Endothelial cell of umbilical vein (primary cell): Measurements from ENCODE around the gene HSP90AB1. TPM values are rescaled to one million over a fixed set of nuclear protein-coding genes. Genes with fewer than 3 reads are reported as not detected.

Experiments used
- BruUV-seq: library from RNA; stranded (reverse); fragments of 400-500 nt; replicated peaks from 2 replicates; lab custom pipeline; 2021; lab: Mats Ljungman, UMichigan
- CTCF ChIA-PET: fragments of 300-600, 350-600 bp; sonication (Branson Sonifier 250); formaldehyde crosslinking; loops from one replicate; lab custom pipeline; 2021; ENCODE audit warnings: antibody characterized with exemption, inconsistent platforms; lab: Charles Lee
- POLR2A ChIA-PET: fragments of 300-600, 350-600 bp; sonication (Branson Sonifier 250); formaldehyde crosslinking; loops from one replicate; lab custom pipeline; 2021; ENCODE audit warnings: antibody characterized with exemption, inconsistent platforms; lab: Charles Lee
- DNase-seq: peaks from one replicate; pipeline ENCODE4 v3.0.0-alpha.2; 2011; ENCODE audit warnings: low read depth, low spot score
- FAIRE-seq: peaks from 2 replicates; lab custom pipeline; 2011; peaks lifted over from hg19 to GRCh38; lab: Jason Lieb, UNC
- H2AFZ ChIP-seq: 2 replicates; pipeline ENCODE4 v1.6.0; 2012; ENCODE audit warnings: low read depth, low read length, control low read depth, inconsistent platforms
- H3K27ac ChIP-seq: 2 replicates; pipeline ENCODE4 v1.5.1; 2011; ENCODE audit warnings: low read depth, mild to moderate bottlenecking, control low read depth, low read length, moderate library complexity; ENCODE audit not compliant: insufficient read depth
- H3K27me3 ChIP-seq, 2 experiments: 2 replicates each; pipeline versions ENCODE4 v1.6.0 to v1.6.1; 2011; ENCODE audit warnings: low read length in 2 of 2, mixed read lengths in 1 of 2; ENCODE audit not compliant: control insufficient read depth in 2 of 2, insufficient read depth in 2 of 2
- H3K36me3 ChIP-seq, 2 experiments: 2 replicates in 1 of 2; 3 replicates in 1 of 2; pipeline ENCODE4 v1.5.1; 2011; ENCODE audit warnings: low read length in 2 of 2, mild to moderate bottlenecking in 1 of 2, moderate library complexity in 1 of 2; ENCODE audit not compliant: control insufficient read depth in 2 of 2, insufficient read depth in 2 of 2; ENCODE audit errors: extremely low read depth in 1 of 2
- H3K4me1 ChIP-seq: 3 replicates; pipeline ENCODE4 v1.5.1; 2011; ENCODE audit warnings: mild to moderate bottlenecking, low read length; ENCODE audit not compliant: control insufficient read depth, insufficient read depth; ENCODE audit errors: extremely low read depth
- H3K4me2 ChIP-seq: 2 replicates; pipeline ENCODE4 v1.6.1; 2011; ENCODE audit warnings: low read length, control low read depth, mixed read lengths; ENCODE audit not compliant: insufficient read depth
- H3K4me3 ChIP-seq, 3 experiments: fragments of 200-600 bp in 1 of 3; sonication (generic), shearing (Covaris generic) in 1 of 3; replicated peaks in 1 of 3; 2 replicates each; pipeline ENCODE4 v1.5.1; 2011 to 2016; ENCODE audit warnings: control low read depth in 3 of 3, low read length in 3 of 3, mild to moderate bottlenecking in 2 of 3, inconsistent platforms in 1 of 3, low read depth in 1 of 3, moderate library complexity in 1 of 3; ENCODE audit not compliant: insufficient read depth in 1 of 3
- H3K79me2 ChIP-seq: 2 replicates; pipeline ENCODE4 v1.6.0; 2012; ENCODE audit warnings: low read length, inconsistent platforms; ENCODE audit not compliant: control insufficient read depth, insufficient read depth
- H3K9ac ChIP-seq: replicated peaks from 2 replicates; pipeline ENCODE3; 2011; ENCODE audit warnings: low read length, control low read depth; ENCODE audit not compliant: insufficient read depth; ENCODE audit errors: extremely low read depth
- H3K9me1 ChIP-seq: replicated peaks from 3 replicates; pipeline ENCODE4 v1.6.0; 2011; ENCODE audit warnings: mild to moderate bottlenecking, low read length; ENCODE audit not compliant: control insufficient read depth, insufficient read depth; ENCODE audit errors: extremely low read depth
- H3K9me3 ChIP-seq: replicated peaks from 2 replicates; pipeline ENCODE4 v1.5.1; 2012; ENCODE audit warnings: low read length, inconsistent platforms; ENCODE audit not compliant: control insufficient read depth, insufficient read depth
- H4K20me1 ChIP-seq: replicated peaks from 2 replicates; pipeline ENCODE3; 2011; ENCODE audit warnings: mild to moderate bottlenecking, low read length; ENCODE audit not compliant: control insufficient read depth, insufficient read depth; ENCODE audit errors: extremely low read depth
- EZH2 ChIP-seq: IDR thresholded peaks from 2 replicates; pipeline ENCODE4 v1.6.1; 2012; ENCODE audit warnings: borderline replicate concordance, low read depth, mild to moderate bottlenecking, moderate library complexity, low read length, inconsistent platforms; ENCODE audit not compliant: severe bottlenecking
- FOS ChIP-seq: IDR thresholded peaks from 2 replicates; pipeline ENCODE4 v1.6.1; 2011; ENCODE audit warnings: mild to moderate bottlenecking, low read length, moderate library complexity, borderline replicate concordance; ENCODE audit not compliant: insufficient read depth
- GATA2 ChIP-seq: IDR thresholded peaks from 2 replicates; pipeline ENCODE4 v1.7.0; 2011; ENCODE audit warnings: low read depth, mild to moderate bottlenecking, moderate library complexity, mixed read lengths, low read length; ENCODE audit not compliant: insufficient read length, insufficient read depth
- JUN ChIP-seq: IDR thresholded peaks from 2 replicates; pipeline ENCODE4 v1.6.1; 2011; ENCODE audit warnings: borderline replicate concordance, low read depth; ENCODE audit not compliant: insufficient read length, insufficient read depth
- MYC ChIP-seq: IDR thresholded peaks from one replicate; pipeline ENCODE4 v1.6.1; 2011; ENCODE audit warnings: mild to moderate bottlenecking, low read depth, low read length
- POLR2A ChIP-seq: IDR thresholded peaks from 2 replicates; pipeline ENCODE4 v1.6.1; 2012; ENCODE audit warnings: low read depth, mild to moderate bottlenecking, control low read depth, low read length
- POLR2AphosphoS5 ChIP-seq: IDR thresholded peaks from 2 replicates; pipeline ENCODE4 v1.6.1; 2012; ENCODE audit warnings: low read depth, mild to moderate bottlenecking, control low read depth, low read length, moderate library complexity; ENCODE audit not compliant: insufficient read depth
- dilution Hi-C: fragments of 300-500 bp; cut with MboI; formaldehyde crosslinking; loops from one replicate; pipeline ENCODE4 v1.15.0; 2019; ENCODE audit warnings: low sequenced_read_pairs; ENCODE audit not compliant: extremely low pct_ligation_motif_present
- intact Hi-C: fragments of 100-400 bp; cut with micrococcal nuclease; formaldehyde crosslinking; loops from one replicate; pipeline ENCODE4 v1.10.0; 2022
- polyA plus RNA-seq, 4 experiments: library from polyadenylated mRNA; depleted of rRNA in 3 of 4; stranded (reverse) in 3 of 4; unstranded in 1 of 4; fragments of >200 nt; gene quantifications; 2 replicates each; pipeline versions ENCODE4 v1.2.1 to v1.2.3, GENCODE V29; 2011 to 2012; ENCODE audit warnings: missing spikeins in 1 of 4
- total RNA-seq: library from RNA; stranded (reverse); gene quantifications from 2 replicates; pipeline ENCODE4 v1.2.3, GENCODE V29; 2021
- TF ChIP-seq, protein P1 (sequence below): IDR thresholded peaks from 2 replicates; pipeline ENCODE4 v1.6.1; 2011; ENCODE audit not compliant: insufficient read depth, insufficient read length
- TF ChIP-seq, protein P2 (sequence below), 2 donors: IDR thresholded peaks; 1 replicate in 1 of 2; 2 replicates in 1 of 2; pipeline ENCODE4 v1.5.1; 2011; ENCODE audit warnings: low read length in 2 of 2, mild to moderate bottlenecking in 2 of 2, moderate library complexity in 2 of 2, control low read depth in 1 of 2, inconsistent platforms in 1 of 2, low read depth in 1 of 2; ENCODE audit not compliant: insufficient read depth in 1 of 2; ENCODE audit errors: extremely low read depth in 1 of 2

Gene HSP90AB1
- total and polyA plus RNA-seq, 2 donors (not counting 3 experiments of a cell fraction or from before 2014, with no cell fraction given) = 824 to 1,201 TPM

DNA sequence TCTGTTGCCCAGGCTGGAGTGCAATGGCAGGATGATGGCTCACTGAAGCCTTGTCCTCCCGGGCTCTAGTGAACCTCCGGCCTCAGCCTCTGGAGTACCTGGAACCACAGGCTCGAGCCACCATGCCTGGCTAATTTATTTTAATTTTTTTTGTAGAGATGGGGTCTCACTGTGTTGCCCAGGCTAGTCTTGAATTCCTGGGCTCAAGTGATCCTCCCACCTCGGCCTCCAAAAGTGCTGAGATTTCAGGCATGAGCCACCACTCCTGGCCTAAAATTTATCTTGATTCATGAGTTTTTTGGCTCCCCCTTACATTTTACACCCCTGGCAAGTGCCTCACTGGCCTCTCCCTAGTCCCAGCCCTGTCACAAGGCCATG is 26.0 kb upstream of the HSP90AB1 start:
- dilution Hi-C loops = no loop called here
- no peak for DNase-seq
- Histone ChIP-seq H3K4me3 (no peak overlapping the region), H4K20me1 (no peaks in the 10 kb centered on the region), H3K4me1 (peaks cover 56% of the 10 kb centered on the region), H3K79me2 (peaks cover 49% of the 10 kb centered on the region), H2AFZ (no peak overlapping the region), H3K9me1 (no peaks in the 10 kb centered on the region), H3K9ac (no peak overlapping the region), H3K9me3 (no peaks in the 10 kb centered on the region), H3K4me2 (no peak overlapping the region), H3K27me3 (no peaks in the 10 kb centered on the region), H3K27ac (peak overlapping the region; percentile 97), H3K36me3 (no peaks in the 10 kb centered on the region)
- TF ChIP-seq POLR2A (no peak), GATA2 (no peak), POLR2AphosphoS5 (no peak), FOS (no peak), EZH2 (no peak), JUN (no peak), MYC (no peak)
- TF ChIP-seq, protein P1, sequence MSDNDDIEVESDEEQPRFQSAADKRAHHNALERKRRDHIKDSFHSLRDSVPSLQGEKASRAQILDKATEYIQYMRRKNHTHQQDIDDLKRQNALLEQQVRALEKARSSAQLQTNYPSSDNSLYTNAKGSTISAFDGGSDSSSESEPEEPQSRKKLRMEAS = no peak
- TF ChIP-seq, protein P2, sequence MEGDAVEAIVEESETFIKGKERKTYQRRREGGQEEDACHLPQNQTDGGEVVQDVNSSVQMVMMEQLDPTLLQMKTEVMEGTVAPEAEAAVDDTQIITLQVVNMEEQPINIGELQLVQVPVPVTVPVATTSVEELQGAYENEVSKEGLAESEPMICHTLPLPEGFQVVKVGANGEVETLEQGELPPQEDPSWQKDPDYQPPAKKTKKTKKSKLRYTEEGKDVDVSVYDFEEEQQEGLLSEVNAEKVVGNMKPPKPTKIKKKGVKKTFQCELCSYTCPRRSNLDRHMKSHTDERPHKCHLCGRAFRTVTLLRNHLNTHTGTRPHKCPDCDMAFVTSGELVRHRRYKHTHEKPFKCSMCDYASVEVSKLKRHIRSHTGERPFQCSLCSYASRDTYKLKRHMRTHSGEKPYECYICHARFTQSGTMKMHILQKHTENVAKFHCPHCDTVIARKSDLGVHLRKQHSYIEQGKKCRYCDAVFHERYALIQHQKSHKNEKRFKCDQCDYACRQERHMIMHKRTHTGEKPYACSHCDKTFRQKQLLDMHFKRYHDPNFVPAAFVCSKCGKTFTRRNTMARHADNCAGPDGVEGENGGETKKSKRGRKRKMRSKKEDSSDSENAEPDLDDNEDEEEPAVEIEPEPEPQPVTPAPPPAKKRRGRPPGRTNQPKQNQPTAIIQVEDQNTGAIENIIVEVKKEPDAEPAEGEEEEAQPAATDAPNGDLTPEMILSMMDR (IDR thresholded peaks at IDR 0.05; ENCODE audit: extremely low read depth in 1 of 2, insufficient read depth in 1 of 2, low read depth in 1 of 2, low read length in 2 of 2) = no peak
- intact Hi-C loops = loop anchor here (1.0 to 2.0 kb wide), 5 partner anchors 13 to 49 kb away; partner anchors contain the start of gene SLC35B2
- no TSS peak for BruUV-seq
- CTCF ChIA-PET = interaction anchor here (0.5 to 9.2 kb wide), 11 partner anchors 14 to 124 kb away, joined by 3 to 91 read pairs (median 5); partner anchors contain the start of genes HSP90AB1 and SPATS1
- POLR2A ChIA-PET = interaction anchor here (0.6 to 5.3 kb wide), 4 partner anchors 26 to 131 kb away, joined by 3 to 34 read pairs (median 8); partner anchors contain the start of gene HSP90AB1
- FAIRE-seq = no peak
